H1 (cell line): Measurements from ENCODE around the gene C3orf85. TPM values are rescaled to one million over a fixed set of nuclear protein-coding genes. Genes with fewer than 3 reads are reported as not detected.

Experiments used
- POLR2A ChIP-seq, 2 experiments: IDR thresholded peaks; 1 replicate in 1 of 2; 2 replicates in 1 of 2; pipeline ENCODE4 v1.6.1; 2011; ENCODE audit warnings: low read depth in 2 of 2, low read length in 2 of 2, mild to moderate bottlenecking in 2 of 2; ENCODE audit errors: control extremely low read depth in 1 of 2
- TAF7 ChIP-seq: optimal IDR thresholded peaks from 2 replicates; pipeline ENCODE3; 2011; ENCODE audit warnings: low read depth, mild to moderate bottlenecking, inconsistent platforms, low read length, moderate library complexity, borderline replicate concordance
- polyA plus RNA-seq, 7 experiments: library from polyadenylated mRNA; depleted of rRNA in 3 of 7; stranded (reverse) in 5 of 7; unstranded in 2 of 7; fragments of >200 nt in 5 of 7; fragments of 200-250 nt in 2 of 7; gene quantifications; 1 replicate in 5 of 7; 2 replicates in 1 of 7; 4 replicates in 1 of 7; pipeline versions ENCODE4 v1.2.1 to v1.2.3, GENCODE V29; 2011 to 2013; ENCODE audit warnings: missing spikeins in 2 of 7, mixed read lengths in 2 of 7
- total RNA-seq: library from RNA; stranded (reverse); fragmentation: NEBNext Ultra II Directional; extraction: Animal tissue kit (Norgen Biotek cat#: 25700); gene quantifications from 2 replicates; pipeline ENCODE4 v1.2.1, GENCODE V29; 2021
- TF ChIP-seq, protein P1 (sequence below): fragments of 300-600 bp; sonication (generic); IDR thresholded peaks from 2 replicates; pipeline ENCODE4 v1.7.1; 2012; ENCODE audit warnings: low read length, moderate library complexity, mild to moderate bottlenecking, inconsistent platforms; ENCODE audit not compliant: insufficient replicate concordance
- TF ChIP-seq, protein P2 (sequence below): IDR thresholded peaks from 2 replicates; pipeline ENCODE4 v1.6.1; 2012; ENCODE audit warnings: inconsistent platforms

The C3orf85 gene
- total and polyA plus RNA-seq, 2 of the 8 experiments (the other 6 are each of a cell fraction or from before 2014, with no cell fraction given) = not detected

DNA sequence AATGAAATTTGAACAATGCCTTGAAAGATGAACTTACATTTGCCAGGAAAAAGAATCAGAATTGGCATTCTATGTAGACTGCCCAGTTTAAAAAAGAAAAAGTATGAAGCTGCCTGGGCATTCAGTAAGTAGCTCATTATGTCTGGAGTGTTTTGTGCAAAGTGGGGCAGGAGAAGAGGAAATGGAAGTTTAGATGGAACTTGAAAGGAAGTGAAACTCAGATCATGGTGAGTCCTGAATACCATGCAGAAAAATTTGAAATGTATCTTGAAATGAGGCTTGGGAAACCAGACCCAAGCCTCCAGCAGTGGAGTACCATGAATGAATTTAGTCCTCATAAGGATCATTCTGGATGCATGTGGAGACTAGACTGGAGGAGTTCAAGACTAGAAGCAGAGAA is 13.8 kb upstream of the C3orf85 start (continued):
- TF ChIP-seq, protein P1, sequence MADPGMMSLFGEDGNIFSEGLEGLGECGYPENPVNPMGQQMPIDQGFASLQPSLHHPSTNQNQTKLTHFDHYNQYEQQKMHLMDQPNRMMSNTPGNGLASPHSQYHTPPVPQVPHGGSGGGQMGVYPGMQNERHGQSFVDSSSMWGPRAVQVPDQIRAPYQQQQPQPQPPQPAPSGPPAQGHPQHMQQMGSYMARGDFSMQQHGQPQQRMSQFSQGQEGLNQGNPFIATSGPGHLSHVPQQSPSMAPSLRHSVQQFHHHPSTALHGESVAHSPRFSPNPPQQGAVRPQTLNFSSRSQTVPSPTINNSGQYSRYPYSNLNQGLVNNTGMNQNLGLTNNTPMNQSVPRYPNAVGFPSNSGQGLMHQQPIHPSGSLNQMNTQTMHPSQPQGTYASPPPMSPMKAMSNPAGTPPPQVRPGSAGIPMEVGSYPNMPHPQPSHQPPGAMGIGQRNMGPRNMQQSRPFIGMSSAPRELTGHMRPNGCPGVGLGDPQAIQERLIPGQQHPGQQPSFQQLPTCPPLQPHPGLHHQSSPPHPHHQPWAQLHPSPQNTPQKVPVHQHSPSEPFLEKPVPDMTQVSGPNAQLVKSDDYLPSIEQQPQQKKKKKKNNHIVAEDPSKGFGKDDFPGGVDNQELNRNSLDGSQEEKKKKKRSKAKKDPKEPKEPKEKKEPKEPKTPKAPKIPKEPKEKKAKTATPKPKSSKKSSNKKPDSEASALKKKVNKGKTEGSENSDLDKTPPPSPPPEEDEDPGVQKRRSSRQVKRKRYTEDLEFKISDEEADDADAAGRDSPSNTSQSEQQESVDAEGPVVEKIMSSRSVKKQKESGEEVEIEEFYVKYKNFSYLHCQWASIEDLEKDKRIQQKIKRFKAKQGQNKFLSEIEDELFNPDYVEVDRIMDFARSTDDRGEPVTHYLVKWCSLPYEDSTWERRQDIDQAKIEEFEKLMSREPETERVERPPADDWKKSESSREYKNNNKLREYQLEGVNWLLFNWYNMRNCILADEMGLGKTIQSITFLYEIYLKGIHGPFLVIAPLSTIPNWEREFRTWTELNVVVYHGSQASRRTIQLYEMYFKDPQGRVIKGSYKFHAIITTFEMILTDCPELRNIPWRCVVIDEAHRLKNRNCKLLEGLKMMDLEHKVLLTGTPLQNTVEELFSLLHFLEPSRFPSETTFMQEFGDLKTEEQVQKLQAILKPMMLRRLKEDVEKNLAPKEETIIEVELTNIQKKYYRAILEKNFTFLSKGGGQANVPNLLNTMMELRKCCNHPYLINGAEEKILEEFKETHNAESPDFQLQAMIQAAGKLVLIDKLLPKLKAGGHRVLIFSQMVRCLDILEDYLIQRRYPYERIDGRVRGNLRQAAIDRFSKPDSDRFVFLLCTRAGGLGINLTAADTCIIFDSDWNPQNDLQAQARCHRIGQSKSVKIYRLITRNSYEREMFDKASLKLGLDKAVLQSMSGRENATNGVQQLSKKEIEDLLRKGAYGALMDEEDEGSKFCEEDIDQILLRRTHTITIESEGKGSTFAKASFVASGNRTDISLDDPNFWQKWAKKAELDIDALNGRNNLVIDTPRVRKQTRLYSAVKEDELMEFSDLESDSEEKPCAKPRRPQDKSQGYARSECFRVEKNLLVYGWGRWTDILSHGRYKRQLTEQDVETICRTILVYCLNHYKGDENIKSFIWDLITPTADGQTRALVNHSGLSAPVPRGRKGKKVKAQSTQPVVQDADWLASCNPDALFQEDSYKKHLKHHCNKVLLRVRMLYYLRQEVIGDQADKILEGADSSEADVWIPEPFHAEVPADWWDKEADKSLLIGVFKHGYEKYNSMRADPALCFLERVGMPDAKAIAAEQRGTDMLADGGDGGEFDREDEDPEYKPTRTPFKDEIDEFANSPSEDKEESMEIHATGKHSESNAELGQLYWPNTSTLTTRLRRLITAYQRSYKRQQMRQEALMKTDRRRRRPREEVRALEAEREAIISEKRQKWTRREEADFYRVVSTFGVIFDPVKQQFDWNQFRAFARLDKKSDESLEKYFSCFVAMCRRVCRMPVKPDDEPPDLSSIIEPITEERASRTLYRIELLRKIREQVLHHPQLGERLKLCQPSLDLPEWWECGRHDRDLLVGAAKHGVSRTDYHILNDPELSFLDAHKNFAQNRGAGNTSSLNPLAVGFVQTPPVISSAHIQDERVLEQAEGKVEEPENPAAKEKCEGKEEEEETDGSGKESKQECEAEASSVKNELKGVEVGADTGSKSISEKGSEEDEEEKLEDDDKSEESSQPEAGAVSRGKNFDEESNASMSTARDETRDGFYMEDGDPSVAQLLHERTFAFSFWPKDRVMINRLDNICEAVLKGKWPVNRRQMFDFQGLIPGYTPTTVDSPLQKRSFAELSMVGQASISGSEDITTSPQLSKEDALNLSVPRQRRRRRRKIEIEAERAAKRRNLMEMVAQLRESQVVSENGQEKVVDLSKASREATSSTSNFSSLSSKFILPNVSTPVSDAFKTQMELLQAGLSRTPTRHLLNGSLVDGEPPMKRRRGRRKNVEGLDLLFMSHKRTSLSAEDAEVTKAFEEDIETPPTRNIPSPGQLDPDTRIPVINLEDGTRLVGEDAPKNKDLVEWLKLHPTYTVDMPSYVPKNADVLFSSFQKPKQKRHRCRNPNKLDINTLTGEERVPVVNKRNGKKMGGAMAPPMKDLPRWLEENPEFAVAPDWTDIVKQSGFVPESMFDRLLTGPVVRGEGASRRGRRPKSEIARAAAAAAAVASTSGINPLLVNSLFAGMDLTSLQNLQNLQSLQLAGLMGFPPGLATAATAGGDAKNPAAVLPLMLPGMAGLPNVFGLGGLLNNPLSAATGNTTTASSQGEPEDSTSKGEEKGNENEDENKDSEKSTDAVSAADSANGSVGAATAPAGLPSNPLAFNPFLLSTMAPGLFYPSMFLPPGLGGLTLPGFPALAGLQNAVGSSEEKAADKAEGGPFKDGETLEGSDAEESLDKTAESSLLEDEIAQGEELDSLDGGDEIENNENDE = no peak
- TF ChIP-seq, protein P2, sequence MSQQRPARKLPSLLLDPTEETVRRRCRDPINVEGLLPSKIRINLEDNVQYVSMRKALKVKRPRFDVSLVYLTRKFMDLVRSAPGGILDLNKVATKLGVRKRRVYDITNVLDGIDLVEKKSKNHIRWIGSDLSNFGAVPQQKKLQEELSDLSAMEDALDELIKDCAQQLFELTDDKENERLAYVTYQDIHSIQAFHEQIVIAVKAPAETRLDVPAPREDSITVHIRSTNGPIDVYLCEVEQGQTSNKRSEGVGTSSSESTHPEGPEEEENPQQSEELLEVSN = no peak
- no peak for TF ChIP-seq TAF7
- TF ChIP-seq POLR2A (IDR thresholded peaks at IDR 0.05; ENCODE audit: control extremely low read depth in 1 of 2, low read depth in 2 of 2, low read length in 2 of 2) = no peak
